Lung (tissue), 12 donors: ENCODE data around the gene ATP5ME. TPM values are rescaled to one million over a fixed set of nuclear protein-coding genes. Genes with fewer than 3 reads are reported as not detected.
"Not testable (repeated sequence)": the region's sequence is repeated elsewhere in the genome, so short reads cannot be mapped to it uniquely, and the experiment has no call there.

Experiments used
- ATAC-seq: fragments of 200-7000 bp; cut with Tn5 transposase; one replicate; pipeline ENCODE4 v1.9.1; 2020; ENCODE audit warnings: moderate number of reproducible peaks; ENCODE audit not compliant: insufficient read depth, low FRiP score
- DNase-seq, 3 donors: peaks; one replicate each; pipeline ENCODE4 v3.0.0-alpha.2; 2013 to 2017
- H3K27ac ChIP-seq, 2 donors: one replicate each; pipeline ENCODE4 v1.5.1; 2013; ENCODE audit warnings: mild to moderate bottlenecking in 2 of 2, moderate library complexity in 2 of 2, control low read depth in 1 of 2, inconsistent platforms in 1 of 2, low read depth in 1 of 2, low read length in 1 of 2
- H3K27me3 ChIP-seq, 3 donors: one replicate each; pipeline ENCODE4 v1.5.1; 2013; ENCODE audit warnings: low read length in 2 of 3; ENCODE audit not compliant: control insufficient read depth in 3 of 3, insufficient read depth in 3 of 3
- H3K36me3 ChIP-seq, 4 donors: one replicate each; pipeline ENCODE4 v1.5.1; 2013; ENCODE audit warnings: low read length in 4 of 4, mild to moderate bottlenecking in 1 of 4, moderate library complexity in 1 of 4; ENCODE audit not compliant: control insufficient read depth in 4 of 4, insufficient read depth in 4 of 4
- H3K4me1 ChIP-seq, 5 donors: one replicate each; pipeline ENCODE4 v1.5.1; 2013; ENCODE audit warnings: low read length in 5 of 5, mild to moderate bottlenecking in 2 of 5, moderate library complexity in 1 of 5; ENCODE audit not compliant: control insufficient read depth in 5 of 5, insufficient read depth in 5 of 5
- H3K4me3 ChIP-seq: one replicate; pipeline ENCODE4 v1.5.1; 2013; ENCODE audit warnings: mild to moderate bottlenecking, control low read depth, moderate library complexity
- H3K9ac ChIP-seq, 2 donors: one replicate each; pipeline ENCODE4 v1.5.1; 2013; ENCODE audit warnings: low read length in 2 of 2, control low read depth in 1 of 2; ENCODE audit not compliant: insufficient read depth in 1 of 2
- H3K9me3 ChIP-seq, 4 donors: one replicate each; pipeline ENCODE4 v1.5.1; 2013; ENCODE audit warnings: low read length in 3 of 4, mild to moderate bottlenecking in 1 of 4, moderate library complexity in 1 of 4; ENCODE audit not compliant: control insufficient read depth in 4 of 4, insufficient read depth in 3 of 4
- WGBS, 2 donors: extraction: QIAGEN DNeasy Blood & Tissue Kit; methylation state at CpG; one replicate each; pipeline ENCODE4 v1.1.7; 2013; 5-methylcytosine and 5-hydroxymethylcytosine counted together
- polyA plus RNA-seq, 2 donors: library from polyadenylated mRNA; stranded (reverse); fragments of 200-250 nt; gene quantifications; one replicate each; pipeline ENCODE4 v1.2.1, GENCODE V29; 2013
- total RNA-seq, 2 donors: library from RNA; depleted of rRNA in 1 of 2; stranded (reverse); fragments of >200 nt in 1 of 2; gene quantifications; one replicate each; pipeline ENCODE4 v1.2.1, GENCODE V29; 2014 to 2021
- TF ChIP-seq, protein P1 (sequence below): IDR thresholded peaks from 2 replicates; pipeline ENCODE4 v1.5.1; 2012; ENCODE audit warnings: mild to moderate bottlenecking; ENCODE audit errors: control extremely low read depth, extremely low read depth
- donor health status: control.
- donor health status: control.
- donor health status: Bipolar disorder and iron deficiency.
- donor health status: healthy.
- donor health status: DM: yes; HTN: yes; CAD: no.

The ATP5ME gene
- total and polyA plus RNA-seq, 4 donors: 161 to 997 (median 262) TPM

DNA sequence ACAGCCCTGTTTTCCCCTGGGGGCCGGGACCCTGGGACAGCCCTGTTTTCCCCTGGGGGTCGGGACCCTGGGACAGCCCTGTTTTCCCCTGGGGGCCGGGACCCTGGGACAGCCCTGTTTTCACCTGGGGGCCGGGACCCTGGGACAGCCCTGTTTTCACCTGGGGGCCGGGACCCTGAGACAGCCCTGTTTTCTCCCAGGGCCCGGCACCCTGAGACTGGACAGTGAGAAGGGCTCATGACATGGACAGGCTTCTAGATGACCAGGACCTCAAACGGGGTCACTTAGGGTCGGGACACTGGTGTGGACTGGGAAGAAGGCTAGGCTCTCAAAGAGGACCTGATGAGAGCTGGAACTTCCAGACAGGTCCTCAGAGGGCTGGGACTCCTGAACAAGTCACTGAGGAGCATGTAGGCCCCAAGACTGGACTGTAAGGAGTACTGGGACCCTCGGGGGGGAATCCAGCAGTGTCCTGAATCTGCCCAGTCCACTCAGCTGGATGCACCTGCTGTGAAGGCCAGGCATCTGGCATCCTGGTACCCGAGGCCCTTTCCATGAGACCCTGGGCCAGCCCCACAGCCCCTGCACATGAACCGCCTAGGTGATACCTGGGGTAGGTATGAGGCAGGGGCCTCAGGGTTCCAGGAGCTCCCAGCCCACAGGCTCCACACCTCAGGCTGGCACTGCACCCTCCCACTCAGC lies 34.0 kb upstream of the ATP5ME start:
- H3K4me3 ChIP-seq: no peak overlapping the region
- H3K4me1 ChIP-seq: peaks cover 6 to 23% (median 11%) of the 10 kb centered on the region in 5 donors
- H3K27me3 ChIP-seq: no peaks in the 10 kb centered on the region
- H3K27ac ChIP-seq: no peak overlapping the region
- H3K9ac ChIP-seq: no peak overlapping the region
- peaks cover 0 to 5% (median 0%) of the 10 kb centered on the region in 4 donors for H3K36me3 ChIP-seq
- H3K9me3 ChIP-seq: no peaks in the 10 kb centered on the region
- ATAC-seq (no peak), DNase-seq (no peak)
- WGBS, 2 donors: 80 to 84% methylated on average over 8 to 11 of the region's 11 CpGs
- TF ChIP-seq, protein P1, sequence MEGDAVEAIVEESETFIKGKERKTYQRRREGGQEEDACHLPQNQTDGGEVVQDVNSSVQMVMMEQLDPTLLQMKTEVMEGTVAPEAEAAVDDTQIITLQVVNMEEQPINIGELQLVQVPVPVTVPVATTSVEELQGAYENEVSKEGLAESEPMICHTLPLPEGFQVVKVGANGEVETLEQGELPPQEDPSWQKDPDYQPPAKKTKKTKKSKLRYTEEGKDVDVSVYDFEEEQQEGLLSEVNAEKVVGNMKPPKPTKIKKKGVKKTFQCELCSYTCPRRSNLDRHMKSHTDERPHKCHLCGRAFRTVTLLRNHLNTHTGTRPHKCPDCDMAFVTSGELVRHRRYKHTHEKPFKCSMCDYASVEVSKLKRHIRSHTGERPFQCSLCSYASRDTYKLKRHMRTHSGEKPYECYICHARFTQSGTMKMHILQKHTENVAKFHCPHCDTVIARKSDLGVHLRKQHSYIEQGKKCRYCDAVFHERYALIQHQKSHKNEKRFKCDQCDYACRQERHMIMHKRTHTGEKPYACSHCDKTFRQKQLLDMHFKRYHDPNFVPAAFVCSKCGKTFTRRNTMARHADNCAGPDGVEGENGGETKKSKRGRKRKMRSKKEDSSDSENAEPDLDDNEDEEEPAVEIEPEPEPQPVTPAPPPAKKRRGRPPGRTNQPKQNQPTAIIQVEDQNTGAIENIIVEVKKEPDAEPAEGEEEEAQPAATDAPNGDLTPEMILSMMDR: no peak

DNA sequence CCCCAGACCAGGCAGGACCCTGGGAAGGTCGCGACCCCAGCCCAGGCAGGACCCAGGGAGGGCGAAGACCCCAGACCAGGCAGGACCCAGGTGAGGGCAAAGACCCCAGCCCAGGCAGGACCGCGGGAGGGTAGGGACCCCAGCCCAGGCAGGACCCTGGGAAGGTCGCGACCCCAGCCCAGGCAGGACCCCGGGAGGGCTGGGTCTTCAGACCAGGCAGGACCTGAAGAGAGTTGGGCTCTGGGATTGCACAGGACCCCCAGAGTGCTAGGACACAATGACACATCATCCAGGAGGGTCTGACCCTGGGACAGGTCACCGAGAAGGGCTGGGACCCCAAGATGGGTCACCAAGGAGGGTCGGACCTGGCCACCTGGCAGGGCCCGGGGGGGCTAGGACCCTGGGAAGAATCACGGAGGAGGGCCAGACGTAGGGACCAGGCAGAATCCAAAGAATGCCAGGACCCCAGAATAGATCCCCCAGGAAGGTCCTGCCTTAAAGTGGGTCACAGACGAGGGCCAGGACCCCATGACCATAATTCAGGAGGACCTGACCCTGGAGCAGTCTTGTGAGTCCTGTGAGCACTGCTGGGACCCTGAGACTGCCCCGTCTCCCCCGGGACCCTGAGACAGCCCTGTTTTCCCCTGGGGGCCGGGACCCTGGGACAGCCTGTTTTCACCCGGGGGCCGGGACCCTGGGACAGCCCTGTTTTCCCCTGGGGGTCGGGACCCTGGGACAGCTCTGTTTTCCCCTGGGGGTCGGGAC lies 32.9 kb upstream of the ATP5ME start:
- H3K27me3 ChIP-seq: no peaks in the 10 kb centered on the region
- 47 to 68% methylated on average over 16 to 21 of the region's 21 CpGs for WGBS, 2 donors
- H3K9me3 ChIP-seq: no peaks in the 10 kb centered on the region
- peak overlapping the region; percentile 29 for H3K4me3 ChIP-seq
- H3K27ac ChIP-seq: peak overlapping the region in 1 of 2 donors; percentile 32
- peak overlapping the region; percentile 58 to 84 for H3K9ac ChIP-seq
- TF ChIP-seq, protein P1: no peak
- H3K4me1 ChIP-seq: peaks cover 6 to 23% (median 11%) of the 10 kb centered on the region in 5 donors
- DNase-seq: no peak
- ATAC-seq: no peak
- H3K36me3 ChIP-seq: peaks cover 0 to 5% (median 0%) of the 10 kb centered on the region in 4 donors

DNA sequence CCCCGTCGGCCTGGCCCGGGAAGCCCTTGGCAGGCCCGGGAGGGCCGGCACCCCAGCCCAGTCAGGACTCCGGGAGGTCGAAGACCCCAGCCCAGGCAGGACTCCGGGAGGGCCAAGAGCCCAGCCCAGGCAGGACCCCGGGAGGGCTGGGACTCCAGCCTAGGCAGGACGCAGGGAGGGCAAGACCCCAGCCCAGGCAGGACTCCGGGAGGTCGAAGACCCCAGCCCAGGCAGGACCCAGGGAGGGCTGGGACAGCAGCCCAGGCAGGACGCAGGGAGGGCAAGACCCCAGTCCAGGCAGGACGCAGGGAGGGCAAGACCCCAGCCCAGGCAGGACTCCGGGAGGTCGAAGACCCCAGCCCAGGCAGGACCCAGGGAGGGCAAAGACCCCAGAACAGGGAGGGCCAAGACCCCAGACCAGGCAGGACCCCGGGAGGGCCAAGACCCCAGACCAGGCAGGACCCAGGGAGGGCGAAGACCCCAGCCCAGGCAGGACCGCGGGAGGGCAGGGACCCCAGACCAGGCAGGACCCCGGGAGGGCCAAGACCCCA lies 32.1 kb upstream of the ATP5ME start:
- DNase-seq, H3K27me3 ChIP-seq, H3K9me3 ChIP-seq, ATAC-seq, H3K36me3 ChIP-seq: not testable (repeated sequence)
- Histone ChIP-seq H3K4me3 (peak overlapping the region; percentile 70), H3K4me1 (peaks cover 6 to 23% (median 11%) of the 10 kb centered on the region in 5 donors), H3K27ac (peak overlapping the region; percentile 83 to 90), H3K9ac (peak overlapping the region; percentile 76 to 99)
- 2% methylated on average over 21 of the region's 21 CpGs for WGBS, 2 donors
